Loucy (cell line): ENCODE measurements around the gene GPR137.

Source experiments
- H2AFZ ChIP-seq: fragments of 200-600 bp; sonication (generic); 2 replicates; pipeline ENCODE4 v1.6.0; 2016; ENCODE audit warnings: antibody characterized with exemption, mild to moderate bottlenecking, low read length, moderate library complexity
- H3F3A ChIP-seq: fragments of 200-600 bp; 2 replicates; pipeline ENCODE4 v1.6.0; 2016; ENCODE audit warnings: antibody characterized with exemption, low read depth, mild to moderate bottlenecking
- H3K27me3 ChIP-seq: fragments of 200-600 bp; sonication (generic); 2 replicates; pipeline ENCODE4 v1.6.1; 2014; ENCODE audit warnings: low read length, mild to moderate bottlenecking; ENCODE audit not compliant: insufficient read depth, poor library complexity, severe bottlenecking
- H3K36me3 ChIP-seq: fragments of 200-600 bp; sonication (generic); 2 replicates; pipeline ENCODE4 v1.6.1; 2016; ENCODE audit warnings: low read length; ENCODE audit not compliant: insufficient read depth
- H3K4me1 ChIP-seq: fragments of 200-600 bp; sonication (generic); 2 replicates; pipeline ENCODE4 v1.5.1; 2014; ENCODE audit warnings: low read length, mild to moderate bottlenecking; ENCODE audit not compliant: insufficient read depth, poor library complexity, severe bottlenecking
- H3K4me2 ChIP-seq: fragments of 200-600 bp; sonication (generic); 2 replicates; pipeline ENCODE4 v1.6.0; 2014; ENCODE audit warnings: antibody characterized with exemption, low read length, low read depth, mild to moderate bottlenecking; ENCODE audit not compliant: poor library complexity, severe bottlenecking
- H3K4me3 ChIP-seq: fragments of 200-600 bp; sonication (generic); 2 replicates; pipeline ENCODE4 v1.5.1; 2014; ENCODE audit warnings: low read length, mild to moderate bottlenecking, mixed read lengths; ENCODE audit not compliant: poor library complexity, severe bottlenecking
- H3K79me2 ChIP-seq: fragments of 200-600 bp; sonication (generic); 2 replicates; pipeline ENCODE4 v1.6.1; 2014; ENCODE audit warnings: low read length; ENCODE audit not compliant: insufficient read depth
- H3K9ac ChIP-seq: fragments of 200-600 bp; sonication (generic); 2 replicates; pipeline ENCODE4 v1.6.0; 2014; ENCODE audit warnings: mild to moderate bottlenecking, low read depth, low read length, moderate library complexity; ENCODE audit not compliant: poor library complexity, severe bottlenecking
- H3K9me2 ChIP-seq: fragments of 200-600 bp; sonication (generic); replicated peaks from 2 replicates; pipeline ENCODE4 v1.6.1; 2016; ENCODE audit warnings: low read depth, low read length, mixed read lengths
- H3K9me3 ChIP-seq: fragments of 200-600 bp; sonication (generic); 2 replicates; pipeline ENCODE4 v1.6.1; 2014; ENCODE audit warnings: mild to moderate bottlenecking, antibody characterized with exemption, low read length, low read depth; ENCODE audit not compliant: insufficient read depth
- H4K20me1 ChIP-seq: fragments of 200-600 bp; sonication (generic); 2 replicates; pipeline ENCODE4 v1.6.0; 2014; ENCODE audit warnings: antibody characterized with exemption, low read length, mild to moderate bottlenecking; ENCODE audit not compliant: insufficient read depth, poor library complexity, severe bottlenecking
- CTCF ChIP-seq: fragments of 200-600 bp; sonication (generic); conservative IDR thresholded peaks from 2 replicates; pipeline ENCODE4 v1.5.1; 2014; ENCODE audit warnings: mild to moderate bottlenecking, antibody characterized with exemption, low read length
- EZH2phosphoT487 ChIP-seq: fragments of 200-600 bp; IDR thresholded peaks from 2 replicates; pipeline ENCODE4 v1.6.1; 2018; ENCODE audit warnings: antibody characterized with exemption, mild to moderate bottlenecking, moderate library complexity, borderline replicate concordance

GPR137 gene

GRCh38 chr11:64247729-64248531 lies 37.7 kb upstream of the GPR137 start:
- Histone ChIP-seq H4K20me1 (peaks cover 22% of the 10 kb centered on the region), H3K4me2 (peak overlapping the region; percentile 100), H3K79me2 (peaks cover 39% of the 10 kb centered on the region), H3K27me3 (no peaks in the 10 kb centered on the region), H3K9me2 (no peaks in the 10 kb centered on the region), H2AFZ (peak overlapping the region; percentile 94; the same call in 1 of the 2 replicates), H3K4me1 (peaks cover 38% of the 10 kb centered on the region), H3F3A (peaks cover 3% of the 10 kb centered on the region; the same call in 1 of the 2 replicates), H3K36me3 (peaks cover 11% of the 10 kb centered on the region; the same call in 1 of the 2 replicates), H3K9me3 (no peaks in the 10 kb centered on the region), H3K4me3 (peak overlapping the region; percentile 88), H3K9ac (no peak overlapping the region)
- TF ChIP-seq CTCF (no peak), EZH2phosphoT487 (no peak)

- H3K9me2 ChIP-seq = no peaks in the 10 kb centered on the region
- H3K9ac ChIP-seq = no peak overlapping the region
- no peaks in the 10 kb centered on the region for H3K9me3 ChIP-seq
- peaks cover 35% of the 10 kb centered on the region for H3K4me1 ChIP-seq
- TF ChIP-seq CTCF (no peak), EZH2phosphoT487 (no peak)
- H3K79me2 ChIP-seq = peaks cover 33% of the 10 kb centered on the region
- H3K36me3 ChIP-seq = peaks cover 7% of the 10 kb centered on the region; the same call in 1 of the 2 replicates
- no peak overlapping the region for H3K4me3 ChIP-seq
- peaks cover 18% of the 10 kb centered on the region for H4K20me1 ChIP-seq
- H2AFZ ChIP-seq = no peak overlapping the region
- peaks cover 3% of the 10 kb centered on the region; the same call in 1 of the 2 replicates for H3F3A ChIP-seq
- no peaks in the 10 kb centered on the region for H3K27me3 ChIP-seq
- H3K4me2 ChIP-seq = no peak overlapping the region
Measured at GRCh38 chr11:64248578-64248977, 37.1 kb upstream of the GPR137 start.

- Histone ChIP-seq H3F3A (peaks cover 3% of the 10 kb centered on the region; the same call in 1 of the 2 replicates), H2AFZ (no peak overlapping the region), H3K9ac (no peak overlapping the region), H3K9me2 (no peaks in the 10 kb centered on the region), H3K4me1 (peaks cover 39% of the 10 kb centered on the region), H3K4me3 (no peak overlapping the region), H3K4me2 (no peak overlapping the region), H3K27me3 (no peaks in the 10 kb centered on the region), H4K20me1 (peaks cover 15% of the 10 kb centered on the region), H3K36me3 (peaks cover 3% of the 10 kb centered on the region; the same call in 1 of the 2 replicates), H3K9me3 (no peaks in the 10 kb centered on the region), H3K79me2 (peaks cover 28% of the 10 kb centered on the region)
- TF ChIP-seq CTCF (no peak), EZH2phosphoT487 (no peak)
Measured at GRCh38 chr11:64249038-64249437, 36.6 kb upstream of the GPR137 start.
